D721Med (cell line): ENCODE results near the gene RCHY1.

ENCODE experiments used
- DNase-seq: peaks from one replicate; pipeline ENCODE4 v3.0.0; 2011; ENCODE audit warnings: low spot score; ENCODE audit not compliant: insufficient read length
- FAIRE-seq: peaks from 2 replicates; lab custom pipeline; 2011; peaks lifted over from hg19 to GRCh38; lab: Jason Lieb, UNC
- CTCF ChIP-seq: IDR thresholded peaks from 2 replicates; pipeline ENCODE4 v1.5.1; 2012; ENCODE audit warnings: mild to moderate bottlenecking, control low read depth; ENCODE audit not compliant: insufficient read depth; ENCODE audit errors: missing control alignments

RCHY1 gene

GRCh38 chr4:75477201-75477600 is 37.0 kb downstream of the RCHY1 start:
- FAIRE-seq = no peak
- DNase-seq = no peak
- no peak for TF ChIP-seq CTCF

GRCh38 chr4:75470738-75471137 is 43.5 kb downstream of the RCHY1 start:
- FAIRE-seq (no peak), DNase-seq (no peak)
- no peak for TF ChIP-seq CTCF

GRCh38 chr4:75469896-75470295 is 44.3 kb downstream of the RCHY1 start:
- no peak for TF ChIP-seq CTCF
- DNase-seq = no peak
- FAIRE-seq = no peak

- no peak for FAIRE-seq
- no peak for TF ChIP-seq CTCF
- no peak for DNase-seq
These were observed 56.8 kb downstream of the RCHY1 start for GRCh38 chr4:75457365-75457764.

GRCh38 chr4:75434105-75434504 is 80.1 kb downstream of the RCHY1 start:
- TF ChIP-seq CTCF = no peak
- no peak for DNase-seq
- FAIRE-seq = no peak

- TF ChIP-seq CTCF = peak; percentile 14
- DNase-seq (no peak), FAIRE-seq (no peak)
These were observed 81.5 kb downstream of the RCHY1 start for GRCh38 chr4:75432683-75433082.

GRCh38 chr4:75429208-75429607 is 85.0 kb downstream of the RCHY1 start:
- FAIRE-seq (no peak), DNase-seq (no peak)
- no peak for TF ChIP-seq CTCF
